ENCODE measurements around the gene SYT14. TPM values are rescaled to one million over a fixed set of nuclear protein-coding genes. Genes with fewer than 3 reads are reported as not detected.
"Not testable (repeated sequence)": the region's sequence is repeated elsewhere in the genome, so short reads cannot be mapped to it uniquely, and the experiment has no call there.

The SYT14 gene
- total and polyA plus RNA-seq, 5 donors from 2014 or later = not detected

- H3K27ac Mint-ChIP-seq = no peak overlapping the region
- H3K9me3 Mint-ChIP-seq = peaks cover 0 to 4% (median 2%) of the 10 kb centered on the region in 7 donors
- DNase-seq = no peak
- H3K4me1 Mint-ChIP-seq = no peaks in the 10 kb centered on the region
- no peaks in the 10 kb centered on the region for H3K27me3 Mint-ChIP-seq
- H3K4me3 Mint-ChIP-seq = no peak overlapping the region
- H3K4me3 ChIP-seq (ENCODE audit: low read depth, low read length) = no peak overlapping the region
- H3K36me3 Mint-ChIP-seq = no peaks in the 10 kb centered on the region
- H3K4me1 ChIP-seq (ENCODE audit: control insufficient read depth, insufficient read depth, low read length, poor library complexity, severe bottlenecking) = no peaks in the 10 kb centered on the region
- ATAC-seq (ENCODE audit: low read depth in 2 of 2) = no peak
- no peak overlapping the region for H3K27ac ChIP-seq (ENCODE audit: insufficient read depth, low read length, poor library complexity, severe bottlenecking)
- no peaks in the 10 kb centered on the region for H3K9me3 ChIP-seq (ENCODE audit: control insufficient read depth in 2 of 2, low read length in 2 of 2)
- no peaks in the 10 kb centered on the region for H3K27me3 ChIP-seq (ENCODE audit: control insufficient read depth, insufficient read depth, low read length)
- H3K36me3 ChIP-seq (ENCODE audit: control insufficient read depth, insufficient read depth, low read length) = no peaks in the 10 kb centered on the region
Observed at GRCh38 chr1:210027994-210028393, 90.0 kb downstream of the SYT14 start.

GRCh38 chr1:210031473-210031872 is 93.5 kb downstream of the SYT14 start:
- H3K9me3 Mint-ChIP-seq = peaks cover 0 to 6% (median 3%) of the 10 kb centered on the region in 7 donors
- no peak overlapping the region for H3K4me3 Mint-ChIP-seq
- Histone ChIP-seq H3K4me1 (ENCODE audit: control insufficient read depth, insufficient read depth, low read length, poor library complexity, severe bottlenecking) (no peaks in the 10 kb centered on the region), H3K27ac (ENCODE audit: insufficient read depth, low read length, poor library complexity, severe bottlenecking) (no peak overlapping the region), H3K27me3 (ENCODE audit: control insufficient read depth, insufficient read depth, low read length) (no peaks in the 10 kb centered on the region), H3K4me3 (ENCODE audit: low read depth, low read length) (no peak overlapping the region), H3K9me3 (ENCODE audit: control insufficient read depth in 2 of 2, low read length in 2 of 2) (no peaks in the 10 kb centered on the region), H3K36me3 (ENCODE audit: control insufficient read depth, insufficient read depth, low read length) (no peaks in the 10 kb centered on the region)
- H3K4me1 Mint-ChIP-seq = no peaks in the 10 kb centered on the region
- no peaks in the 10 kb centered on the region for H3K36me3 Mint-ChIP-seq
- ATAC-seq (ENCODE audit: low read depth in 2 of 2) (no peak), DNase-seq (no peak)
- H3K27me3 Mint-ChIP-seq = no peaks in the 10 kb centered on the region
- H3K27ac Mint-ChIP-seq = no peak overlapping the region

- peaks cover 1% of the 10 kb centered on the region for H3K27me3 Mint-ChIP-seq
- no peaks in the 10 kb centered on the region for H3K4me1 Mint-ChIP-seq
- Histone ChIP-seq H3K27me3 (ENCODE audit: control insufficient read depth, insufficient read depth, low read length) (no peaks in the 10 kb centered on the region), H3K4me3 (ENCODE audit: low read depth, low read length) (no peak overlapping the region), H3K36me3 (ENCODE audit: control insufficient read depth, insufficient read depth, low read length) (no peaks in the 10 kb centered on the region), H3K4me1 (ENCODE audit: control insufficient read depth, insufficient read depth, low read length, poor library complexity, severe bottlenecking) (no peaks in the 10 kb centered on the region), H3K9me3 (ENCODE audit: control insufficient read depth in 2 of 2, low read length in 2 of 2) (peaks cover 0 to 9% of the 10 kb centered on the region in 2 experiments), H3K27ac (ENCODE audit: insufficient read depth, low read length, poor library complexity, severe bottlenecking) (no peak overlapping the region)
- no peak for ATAC-seq (ENCODE audit: low read depth in 2 of 2)
- DNase-seq = no peak
- H3K27ac Mint-ChIP-seq = no peak overlapping the region
- H3K36me3 Mint-ChIP-seq = no peaks in the 10 kb centered on the region
- no peak overlapping the region for H3K4me3 Mint-ChIP-seq
- peaks cover 0 to 19% (median 2%) of the 10 kb centered on the region in 7 donors for H3K9me3 Mint-ChIP-seq
Observed at GRCh38 chr1:210043058-210043457, 105.0 kb downstream of the SYT14 start.

GRCh38 chr1:210049616-210050015 is 111.6 kb downstream of the SYT14 start:
- Mint-ChIP-seq H3K9me3 (peaks cover 0 to 5% (median 2%) of the 10 kb centered on the region in 7 donors), H3K27me3 (no peaks in the 10 kb centered on the region), H3K36me3 (no peaks in the 10 kb centered on the region), H3K4me3 (no peak overlapping the region), H3K27ac (no peak overlapping the region), H3K4me1 (no peaks in the 10 kb centered on the region)
- Histone ChIP-seq H3K27ac (ENCODE audit: insufficient read depth, low read length, poor library complexity, severe bottlenecking) (no peak overlapping the region), H3K9me3 (ENCODE audit: control insufficient read depth in 2 of 2, low read length in 2 of 2) (no peaks in the 10 kb centered on the region), H3K4me3 (ENCODE audit: low read depth, low read length) (no peak overlapping the region), H3K36me3 (ENCODE audit: control insufficient read depth, insufficient read depth, low read length) (no peaks in the 10 kb centered on the region), H3K4me1 (ENCODE audit: control insufficient read depth, insufficient read depth, low read length, poor library complexity, severe bottlenecking) (no peaks in the 10 kb centered on the region), H3K27me3 (ENCODE audit: control insufficient read depth, insufficient read depth, low read length) (no peaks in the 10 kb centered on the region)
- no peak for ATAC-seq (ENCODE audit: low read depth in 2 of 2)
- no peak for DNase-seq

GRCh38 chr1:210050491-210050890 is 112.5 kb downstream of the SYT14 start:
- H3K27me3 Mint-ChIP-seq; H3K9me3 Mint-ChIP-seq; H3K27me3 ChIP-seq (ENCODE audit: control insufficient read depth, insufficient read depth, low read length); DNase-seq; H3K9me3 ChIP-seq (ENCODE audit: control insufficient read depth in 2 of 2, low read length in 2 of 2); H3K4me3 ChIP-seq (ENCODE audit: low read depth, low read length); H3K36me3 ChIP-seq (ENCODE audit: control insufficient read depth, insufficient read depth, low read length); H3K4me1 ChIP-seq (ENCODE audit: control insufficient read depth, insufficient read depth, low read length, poor library complexity, severe bottlenecking); H3K36me3 Mint-ChIP-seq; H3K4me1 Mint-ChIP-seq; ATAC-seq (ENCODE audit: low read depth in 2 of 2); H3K4me3 Mint-ChIP-seq; H3K27ac ChIP-seq (ENCODE audit: insufficient read depth, low read length, poor library complexity, severe bottlenecking); H3K27ac Mint-ChIP-seq: not testable (repeated sequence)

GRCh38 chr1:210053126-210053525 is 115.1 kb downstream of the SYT14 start:
- H3K9me3 ChIP-seq (ENCODE audit: control insufficient read depth in 2 of 2, low read length in 2 of 2) = no peaks in the 10 kb centered on the region
- no peak overlapping the region for H3K4me3 ChIP-seq (ENCODE audit: low read depth, low read length)
- no peak overlapping the region for H3K4me3 Mint-ChIP-seq
- H3K9me3 Mint-ChIP-seq = peaks cover 0 to 5% (median 2%) of the 10 kb centered on the region in 7 donors
- no peaks in the 10 kb centered on the region for H3K27me3 Mint-ChIP-seq
- H3K36me3 ChIP-seq (ENCODE audit: control insufficient read depth, insufficient read depth, low read length) = no peaks in the 10 kb centered on the region
- ATAC-seq (ENCODE audit: low read depth in 2 of 2) (no peak), DNase-seq (no peak)
- no peaks in the 10 kb centered on the region for H3K4me1 ChIP-seq (ENCODE audit: control insufficient read depth, insufficient read depth, low read length, poor library complexity, severe bottlenecking)
- no peak overlapping the region for H3K27ac ChIP-seq (ENCODE audit: insufficient read depth, low read length, poor library complexity, severe bottlenecking)
- no peaks in the 10 kb centered on the region for H3K4me1 Mint-ChIP-seq
- H3K27me3 ChIP-seq (ENCODE audit: control insufficient read depth, insufficient read depth, low read length) = no peaks in the 10 kb centered on the region
- H3K36me3 Mint-ChIP-seq = no peaks in the 10 kb centered on the region
- H3K27ac Mint-ChIP-seq = no peak overlapping the region

- no peak overlapping the region for H3K27ac Mint-ChIP-seq
- ATAC-seq (ENCODE audit: low read depth in 2 of 2) (no peak), DNase-seq (no peak)
- Histone ChIP-seq H3K36me3 (ENCODE audit: control insufficient read depth, insufficient read depth, low read length) (no peaks in the 10 kb centered on the region), H3K9me3 (ENCODE audit: control insufficient read depth in 2 of 2, low read length in 2 of 2) (no peaks in the 10 kb centered on the region), H3K4me1 (ENCODE audit: control insufficient read depth, insufficient read depth, low read length, poor library complexity, severe bottlenecking) (no peaks in the 10 kb centered on the region), H3K27me3 (ENCODE audit: control insufficient read depth, insufficient read depth, low read length) (no peaks in the 10 kb centered on the region), H3K27ac (ENCODE audit: insufficient read depth, low read length, poor library complexity, severe bottlenecking) (no peak overlapping the region), H3K4me3 (ENCODE audit: low read depth, low read length) (no peak overlapping the region)
- H3K36me3 Mint-ChIP-seq = no peaks in the 10 kb centered on the region
- no peak overlapping the region for H3K4me3 Mint-ChIP-seq
- no peaks in the 10 kb centered on the region for H3K27me3 Mint-ChIP-seq
- no peaks in the 10 kb centered on the region for H3K4me1 Mint-ChIP-seq
- H3K9me3 Mint-ChIP-seq = no peaks in the 10 kb centered on the region
Observed at GRCh38 chr1:210057593-210057992, 119.6 kb downstream of the SYT14 start.

- Histone ChIP-seq H3K9me3 (ENCODE audit: control insufficient read depth in 2 of 2, low read length in 2 of 2) (no peaks in the 10 kb centered on the region), H3K4me3 (ENCODE audit: low read depth, low read length) (no peak overlapping the region), H3K27me3 (ENCODE audit: control insufficient read depth, insufficient read depth, low read length) (no peaks in the 10 kb centered on the region), H3K4me1 (ENCODE audit: control insufficient read depth, insufficient read depth, low read length, poor library complexity, severe bottlenecking) (no peaks in the 10 kb centered on the region), H3K36me3 (ENCODE audit: control insufficient read depth, insufficient read depth, low read length) (no peaks in the 10 kb centered on the region), H3K27ac (ENCODE audit: insufficient read depth, low read length, poor library complexity, severe bottlenecking) (no peak overlapping the region)
- Mint-ChIP-seq H3K4me1 (no peaks in the 10 kb centered on the region), H3K27me3 (no peaks in the 10 kb centered on the region), H3K36me3 (no peaks in the 10 kb centered on the region), H3K9me3 (peaks cover 0 to 5% (median 0%) of the 10 kb centered on the region in 7 donors), H3K4me3 (no peak overlapping the region), H3K27ac (no peak overlapping the region)
- no peak for DNase-seq
- no peak for ATAC-seq (ENCODE audit: low read depth in 2 of 2)
Observed at GRCh38 chr1:210061992-210062391, 124.0 kb downstream of the SYT14 start.
